Raji (cell line): ENCODE measurements around the gene EYA3.

ENCODE experiments used
- POLR2A ChIP-seq: IDR thresholded peaks from 2 replicates; pipeline ENCODE4 v1.6.1; 2011; ENCODE audit warnings: low read depth, low read length, control low read depth; ENCODE audit not compliant: insufficient read depth

The EYA3 gene, protein sequence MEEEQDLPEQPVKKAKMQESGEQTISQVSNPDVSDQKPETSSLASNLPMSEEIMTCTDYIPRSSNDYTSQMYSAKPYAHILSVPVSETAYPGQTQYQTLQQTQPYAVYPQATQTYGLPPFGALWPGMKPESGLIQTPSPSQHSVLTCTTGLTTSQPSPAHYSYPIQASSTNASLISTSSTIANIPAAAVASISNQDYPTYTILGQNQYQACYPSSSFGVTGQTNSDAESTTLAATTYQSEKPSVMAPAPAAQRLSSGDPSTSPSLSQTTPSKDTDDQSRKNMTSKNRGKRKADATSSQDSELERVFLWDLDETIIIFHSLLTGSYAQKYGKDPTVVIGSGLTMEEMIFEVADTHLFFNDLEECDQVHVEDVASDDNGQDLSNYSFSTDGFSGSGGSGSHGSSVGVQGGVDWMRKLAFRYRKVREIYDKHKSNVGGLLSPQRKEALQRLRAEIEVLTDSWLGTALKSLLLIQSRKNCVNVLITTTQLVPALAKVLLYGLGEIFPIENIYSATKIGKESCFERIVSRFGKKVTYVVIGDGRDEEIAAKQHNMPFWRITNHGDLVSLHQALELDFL

DNA sequence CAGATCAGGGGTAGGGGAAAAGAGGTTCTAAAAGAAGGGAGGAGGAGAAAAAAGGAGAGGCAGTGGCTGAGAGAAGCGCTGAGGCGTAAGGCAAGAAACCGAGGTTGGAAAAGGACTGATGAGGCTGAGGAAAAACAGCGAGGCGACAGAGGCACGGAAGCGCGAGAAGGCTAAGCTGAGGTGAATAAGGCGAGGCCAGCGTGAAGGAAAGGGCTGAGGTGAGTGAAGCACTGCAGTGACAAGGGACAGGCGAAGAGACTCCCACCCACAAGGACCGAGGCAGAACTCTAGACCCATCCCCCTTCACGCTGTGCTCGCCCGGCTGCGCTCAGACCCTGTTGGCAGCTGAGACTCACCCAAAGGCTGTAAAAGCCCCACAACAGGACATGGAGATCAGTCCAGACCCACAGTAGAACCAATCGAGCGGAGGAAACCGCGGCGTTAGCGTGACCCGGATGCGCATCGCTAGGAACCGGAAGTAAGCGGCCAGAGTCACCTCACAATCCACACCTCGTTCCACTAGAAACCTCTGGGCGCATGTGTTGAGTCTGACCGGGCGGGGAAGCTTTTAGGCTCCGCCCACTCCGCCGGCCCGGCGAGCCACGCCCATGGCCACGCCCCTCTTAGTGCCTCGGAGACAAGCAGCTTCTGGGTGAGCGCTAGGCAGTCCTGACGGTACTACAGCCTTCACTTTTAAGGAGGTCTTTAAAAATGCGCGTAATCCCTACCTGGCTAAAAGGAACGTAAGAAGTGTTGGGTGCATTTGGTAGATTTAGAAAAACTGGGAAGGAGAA is at the start of gene EYA3:
EYA3 (minus strand) TSS at position 443 of the 794 bp plus-strand sequence. CDS start 30,584 bp downstream, outside the sequence.
- TF ChIP-seq POLR2A: peak; percentile 98

DNA sequence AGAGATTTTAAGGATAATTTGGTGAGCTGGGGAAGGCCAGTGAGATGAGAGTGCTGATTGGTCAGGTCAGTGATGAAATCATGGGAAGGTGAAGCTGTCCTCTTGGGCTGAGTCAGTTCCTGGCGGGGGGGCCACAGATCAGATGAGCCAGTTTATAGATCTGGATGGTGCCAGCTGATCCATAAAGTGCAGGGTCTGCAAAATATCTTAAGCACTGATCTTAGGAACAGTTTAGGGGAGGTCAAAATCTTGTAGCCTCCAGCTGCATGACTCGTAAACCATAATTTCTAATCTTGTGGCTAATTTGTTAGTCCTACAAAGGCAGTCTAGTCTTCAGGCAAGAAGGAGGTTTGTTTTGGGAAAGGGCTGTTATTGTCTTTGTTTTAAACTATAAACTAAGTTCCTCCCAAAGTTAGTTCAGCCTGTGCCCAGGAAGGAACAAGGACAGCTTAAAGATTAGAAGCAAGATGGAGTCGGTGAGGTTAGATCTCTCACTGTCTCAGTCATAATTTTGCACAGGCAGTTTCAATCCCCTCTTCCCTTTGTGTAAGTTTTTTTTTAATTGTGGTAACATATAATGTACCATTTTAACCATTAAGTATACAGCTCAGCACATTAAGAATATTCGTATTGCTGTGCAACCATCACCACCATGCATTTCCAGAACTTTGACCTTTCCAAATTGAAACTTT is 48.7 kb upstream of the EYA3 start:
- no peak for TF ChIP-seq POLR2A

DNA sequence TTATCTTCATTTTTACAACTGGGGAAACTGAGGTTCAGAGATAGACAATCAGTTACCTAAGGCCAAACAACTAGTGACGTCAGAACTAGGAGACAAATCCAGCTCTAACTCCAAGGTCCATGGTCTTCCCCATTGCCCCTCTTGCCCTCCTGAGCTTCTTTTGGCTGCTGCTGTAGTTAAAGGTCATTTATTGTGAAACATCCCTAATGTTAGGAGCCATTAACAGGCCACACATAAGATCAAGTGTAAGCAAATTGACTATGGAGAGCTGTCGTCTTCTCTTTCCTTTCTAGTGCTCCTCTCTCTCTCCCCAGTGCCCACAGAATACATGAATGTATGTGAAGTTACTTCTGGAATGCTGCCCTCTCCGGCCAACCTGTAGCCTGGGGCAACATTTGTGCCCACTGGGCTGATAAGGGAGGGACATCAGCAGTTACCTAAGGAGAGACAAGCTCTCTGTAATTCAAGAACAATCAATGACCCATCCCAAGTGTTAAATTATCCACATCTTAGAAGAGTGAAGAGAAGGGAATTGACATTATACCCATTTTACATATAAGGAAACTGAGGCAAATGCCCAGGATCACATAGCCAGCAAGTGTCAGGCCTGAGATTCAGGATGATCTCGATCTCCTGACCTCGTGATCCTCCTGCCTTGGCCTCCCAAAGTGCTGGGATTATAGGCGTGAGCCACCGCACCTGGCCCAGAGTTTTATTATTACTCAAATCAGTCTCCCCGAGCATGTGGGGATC is 47.9 kb upstream of the EYA3 start:
- TF ChIP-seq POLR2A: no peak

DNA sequence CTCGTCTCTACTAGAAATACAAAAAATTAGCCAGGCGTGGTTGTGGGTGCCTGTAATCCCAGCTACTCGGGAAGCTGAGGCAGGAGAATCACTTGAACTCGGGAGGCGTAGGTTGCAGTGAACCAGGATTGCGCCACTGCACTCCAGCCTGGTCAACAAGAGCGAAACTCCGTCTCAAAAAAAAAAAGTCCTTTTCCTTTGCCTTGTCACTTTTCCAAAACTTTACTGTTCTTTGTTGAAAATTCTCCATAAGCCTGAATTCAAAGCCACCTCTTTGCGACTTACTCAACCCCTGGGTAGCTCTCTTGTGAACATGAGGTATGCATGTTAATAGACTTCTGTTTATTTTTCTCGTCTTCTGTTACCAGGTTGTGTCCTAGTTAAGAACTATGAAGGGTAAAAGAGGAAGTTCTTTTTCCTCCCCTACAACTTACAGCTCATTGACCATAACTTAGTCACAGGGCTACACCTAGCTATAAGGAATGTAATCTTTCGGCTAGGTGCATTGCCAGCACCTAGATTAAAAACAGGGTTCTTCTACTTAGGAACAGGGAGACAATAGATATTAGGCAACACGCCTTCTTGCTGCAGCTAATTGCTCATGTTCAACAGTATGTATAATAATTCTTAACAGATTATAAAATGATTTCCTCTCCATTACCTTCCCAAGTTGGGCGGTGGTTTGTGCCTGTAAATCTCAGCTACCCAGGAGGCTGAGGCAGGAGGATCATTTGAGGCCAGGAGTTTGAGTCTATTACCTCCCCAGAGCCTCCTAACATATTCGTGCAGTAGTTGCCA is 47.2 kb upstream of the EYA3 start:
- no peak for TF ChIP-seq POLR2A

DNA sequence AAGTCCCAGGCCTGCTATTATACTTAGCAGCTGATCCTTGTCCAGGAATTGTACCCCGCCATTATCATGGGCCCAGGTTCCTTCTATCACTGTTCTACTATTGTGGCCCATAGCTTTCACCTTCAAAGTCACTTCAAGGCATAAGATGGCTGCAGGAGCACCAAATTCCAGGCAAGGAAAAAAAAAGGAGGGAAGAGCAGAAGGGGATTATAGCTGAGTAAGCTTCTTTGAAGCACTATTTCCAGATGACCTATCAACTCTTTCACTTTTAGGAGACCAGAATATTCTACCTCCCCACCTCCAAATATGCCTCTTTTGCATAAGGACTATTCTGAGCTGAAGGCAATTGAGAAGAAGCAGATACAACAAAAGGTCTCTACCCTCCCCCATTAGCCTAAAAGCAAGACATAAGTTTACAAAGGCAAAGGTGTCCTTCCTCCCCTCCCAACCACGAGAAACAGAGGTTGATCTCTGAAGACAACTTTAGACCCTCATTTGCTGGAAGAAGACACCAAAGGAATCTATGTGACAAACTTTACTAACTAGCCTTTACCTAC is 46.3 kb upstream of the EYA3 start:
- TF ChIP-seq POLR2A: 0 out of 2 replicates have a peak, but pooled peaks have one; percentile 18

DNA sequence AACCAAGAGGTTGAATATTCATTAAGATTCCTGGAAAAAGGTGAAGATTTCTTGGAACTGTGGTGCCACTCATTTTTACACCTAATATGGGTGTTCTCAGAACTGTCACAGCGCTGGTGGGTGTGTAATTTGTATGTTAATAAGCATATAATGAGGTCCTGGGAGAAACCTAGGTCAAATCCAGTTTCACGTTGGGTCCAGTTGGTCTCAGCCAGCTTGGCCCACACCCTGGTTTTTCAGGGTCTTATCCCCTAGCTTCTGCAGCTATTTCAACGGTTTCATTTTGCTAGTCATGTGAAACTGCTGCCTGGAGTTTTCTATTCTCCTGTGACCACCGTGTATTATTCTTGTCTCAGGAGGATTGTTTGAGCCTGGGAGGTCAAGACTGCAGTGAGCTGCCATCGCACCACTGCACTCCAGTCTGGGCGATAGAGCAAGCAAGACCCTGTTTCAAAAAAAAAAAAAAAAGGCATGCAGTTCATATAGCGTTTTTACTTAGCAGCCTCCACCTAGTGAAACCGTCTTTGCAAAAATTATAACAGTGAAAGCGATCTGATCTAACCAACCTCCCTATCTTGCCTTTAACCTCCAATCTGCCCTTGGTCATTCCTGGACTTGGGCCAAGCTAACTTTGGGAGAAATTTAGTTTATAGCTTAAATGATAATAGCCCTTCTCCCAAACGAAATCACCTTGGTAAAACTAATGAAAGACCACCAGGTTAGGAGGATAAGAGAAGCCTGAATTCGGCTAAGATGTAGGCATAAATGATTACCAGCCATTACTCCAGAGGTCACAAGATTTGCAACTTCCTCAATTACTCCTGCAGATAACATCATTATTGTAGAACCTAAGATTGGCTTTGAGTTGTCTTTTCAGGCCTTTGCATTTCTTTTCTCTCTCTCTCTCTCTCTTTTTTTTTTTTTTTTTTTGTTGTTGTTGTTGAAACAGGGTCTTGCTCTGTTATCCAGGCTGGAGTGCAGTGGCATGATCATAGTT is 44.1 kb upstream of the EYA3 start:
- no peak for TF ChIP-seq POLR2A

DNA sequence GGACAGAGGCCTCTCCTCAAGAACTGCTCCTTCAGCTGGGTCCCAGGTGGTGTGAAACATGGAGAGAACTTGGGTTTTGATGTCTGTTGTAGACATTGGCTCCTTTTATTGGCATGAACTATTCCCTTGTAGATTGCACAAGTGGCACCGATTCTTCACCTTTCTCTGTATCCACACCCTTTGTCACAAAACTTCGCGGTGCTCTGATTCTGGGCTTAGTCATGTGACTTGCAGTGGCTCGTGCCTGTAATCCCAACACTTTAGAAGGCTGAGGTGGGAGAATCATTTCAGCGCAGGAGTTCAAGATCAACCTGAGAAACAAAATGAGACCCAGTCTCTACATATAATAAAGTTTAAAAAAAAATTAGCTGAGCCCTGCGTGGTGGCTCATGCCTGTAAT is 42.5 kb upstream of the EYA3 start:
- no peak for TF ChIP-seq POLR2A

DNA sequence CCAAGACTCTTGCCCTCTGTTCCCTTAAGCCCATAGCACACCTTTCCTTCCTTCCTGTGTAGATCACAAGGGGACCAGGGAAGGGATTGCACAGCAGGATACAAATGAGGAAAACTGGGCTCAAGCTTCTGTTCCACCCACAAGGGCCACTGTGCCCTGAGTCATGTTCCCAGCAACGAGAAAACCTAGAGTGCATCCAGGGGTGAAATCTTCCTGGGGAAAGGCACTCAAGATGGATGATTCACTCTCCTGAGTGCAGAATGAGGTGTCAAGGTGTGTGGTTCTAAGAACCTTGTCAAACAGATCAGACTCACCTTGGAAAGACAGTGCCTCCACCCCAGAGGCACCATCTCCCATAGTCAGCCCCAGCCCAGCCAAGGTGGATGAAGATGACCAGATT is 40.7 kb upstream of the EYA3 start:
- 0 out of 2 replicates have a peak, but pooled peaks have one; percentile 3 for TF ChIP-seq POLR2A

DNA sequence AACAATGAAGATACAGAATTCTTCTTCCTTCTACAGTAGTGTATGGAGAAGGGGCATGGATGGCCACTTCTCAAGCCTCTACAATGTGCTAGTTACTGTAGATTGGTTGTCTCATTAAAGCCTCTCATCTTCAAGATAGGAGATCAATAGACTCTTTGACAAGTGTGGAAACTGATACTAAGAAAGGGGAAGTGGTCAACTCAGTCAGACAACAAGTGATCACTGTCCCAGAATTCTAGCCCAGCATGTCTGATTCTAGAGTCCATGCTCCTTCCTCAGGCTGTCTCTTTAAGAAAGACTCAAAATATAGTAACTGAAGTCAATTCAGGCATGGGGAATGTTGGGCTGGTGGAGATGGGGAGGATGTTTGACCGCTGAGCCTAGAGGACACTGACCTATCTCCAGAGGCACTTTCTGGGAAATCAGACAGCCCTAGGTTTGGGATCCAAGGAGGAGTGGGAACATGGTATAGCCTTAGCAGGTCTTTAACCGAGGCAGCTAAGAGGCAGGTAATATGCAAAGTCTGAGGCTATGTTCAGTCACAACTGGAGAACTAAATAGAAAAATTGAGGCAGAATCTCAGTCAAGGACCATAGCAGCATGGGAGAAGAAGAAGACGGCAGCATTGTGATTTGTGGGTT is 39.3 kb upstream of the EYA3 start:
- peak; percentile 56 for TF ChIP-seq POLR2A

DNA sequence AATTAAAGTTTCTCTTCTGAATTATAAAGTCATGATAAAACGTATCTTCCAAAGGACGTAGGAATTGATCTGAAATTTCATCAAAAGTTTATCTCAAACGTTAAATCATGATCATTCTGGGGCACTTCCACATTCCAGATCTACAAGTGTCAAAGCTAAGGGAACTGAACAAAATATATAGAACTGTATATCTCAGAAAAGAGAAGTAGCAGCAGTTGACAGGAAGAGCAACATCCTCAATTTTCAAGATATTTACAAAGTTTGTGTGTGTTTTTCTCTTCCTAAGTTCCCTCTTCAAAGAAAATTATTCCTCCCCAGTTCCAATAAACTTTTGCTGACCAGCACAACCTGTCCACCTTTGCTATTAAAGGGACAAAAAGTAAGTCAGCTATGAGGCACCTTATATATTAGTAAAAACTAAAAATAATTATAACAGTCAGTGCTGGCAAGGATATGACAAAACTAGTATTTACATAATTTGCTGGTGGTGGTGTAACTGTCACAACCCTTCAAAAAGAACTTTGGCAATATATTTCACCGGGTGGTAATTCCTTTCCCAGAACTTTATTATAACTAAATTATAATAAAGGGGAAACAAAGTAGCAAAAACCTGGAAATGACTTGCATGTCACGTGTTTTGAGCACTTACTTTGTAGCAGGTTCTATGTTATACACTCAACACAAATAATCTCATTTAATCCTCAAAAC is 38.5 kb upstream of the EYA3 start:
- TF ChIP-seq POLR2A: 0 out of 2 replicates have a peak, but pooled peaks have one; percentile 24

DNA sequence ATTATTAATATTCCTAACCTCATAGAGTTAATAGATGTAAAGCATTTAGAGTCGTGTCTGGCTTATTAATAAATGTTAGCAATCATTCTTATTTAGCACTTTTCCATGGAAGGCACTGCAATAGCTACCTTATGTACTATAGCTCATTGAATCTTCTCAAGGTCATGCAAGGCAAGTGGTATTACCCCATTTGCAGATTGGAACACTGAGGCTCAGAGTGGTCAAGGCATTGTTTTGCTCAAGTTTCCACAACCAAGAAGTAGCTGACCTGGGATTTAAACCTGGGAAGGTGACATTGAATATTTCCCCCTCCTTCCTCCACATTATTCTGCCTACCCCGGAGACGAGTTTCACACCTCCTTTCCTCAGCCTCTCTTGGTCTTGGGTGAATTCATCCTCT is 37.8 kb upstream of the EYA3 start:
- TF ChIP-seq POLR2A: no peak
